Heart right ventricle (tissue), 16 donors: ENCODE data around the gene TBX1. TPM values are rescaled to one million over a fixed set of nuclear protein-coding genes. Genes with fewer than 3 reads are reported as not detected.

Experiments used
- ATAC-seq, 8 donors: fragments of 200-7000 bp; cut with Tn5 transposase; one replicate each; pipeline ENCODE4 v1.9.1; 2020; ENCODE audit warnings: mild to moderate bottlenecking in 8 of 8, moderate library complexity in 8 of 8, moderate number of reproducible peaks in 1 of 8
- DNase-seq, 2 donors: peaks; one replicate each; pipeline ENCODE4 v3.0.0-alpha.2; 2020
- H3K27ac ChIP-seq, 10 donors: fragments of 200-600 bp; sonication (generic) in 2 of 10; one replicate each; pipeline versions ENCODE4 v1.5.0 to v1.8.0; 2020 to 2022; ENCODE audit warnings: mild to moderate bottlenecking in 3 of 10
- H3K27me3 ChIP-seq, 7 donors: fragments of 200-600 bp; one replicate each; pipeline ENCODE4 v1.8.0; 2021 to 2022; ENCODE audit warnings: mild to moderate bottlenecking in 2 of 7
- H3K36me3 ChIP-seq, 9 donors: fragments of 200-600 bp; sonication (generic) in 1 of 9; one replicate each; pipeline versions ENCODE4 v1.5.0 to v1.8.0; 2020 to 2022; ENCODE audit warnings: mild to moderate bottlenecking in 2 of 9
- H3K4me1 ChIP-seq, 9 donors: fragments of 200-600 bp; sonication (generic) in 1 of 9; one replicate each; pipeline versions ENCODE4 v1.5.0 to v1.8.0; 2020 to 2022; ENCODE audit warnings: mild to moderate bottlenecking in 4 of 9
- H3K4me3 ChIP-seq, 10 donors: fragments of 200-600 bp; sonication (generic) in 2 of 10; one replicate each; pipeline versions ENCODE4 v1.5.0 to v1.8.0; 2020 to 2022; ENCODE audit warnings: mild to moderate bottlenecking in 7 of 10, moderate library complexity in 2 of 10
- H3K9me3 ChIP-seq, 11 donors: fragments of 200-600 bp in 10 of 11; sonication (generic) in 2 of 11; one replicate each; pipeline versions ENCODE4 v1.5.0 to v1.8.0; 2013 to 2022; ENCODE audit warnings: mild to moderate bottlenecking in 2 of 11, control low read depth in 1 of 11, moderate library complexity in 1 of 11
- WGBS, 2 donors: extraction: QIAGEN DNeasy Blood & Tissue Kit; methylation state at CpG; one replicate each; pipeline ENCODE4 v1.1.7; 2013; ENCODE audit warnings: inconsistent platforms in 1 of 2; 5-methylcytosine and 5-hydroxymethylcytosine counted together
- intact Hi-C, 10 donors: fragments of 100-400 bp; cut with DNase I; formaldehyde crosslinking; loops; one replicate each; pipeline versions ENCODE4 v1.11.1 to v1.14.2; 2022
- polyA plus RNA-seq, 2 donors: library from polyadenylated mRNA; stranded (reverse); fragments of 200-250 nt; gene quantifications; one replicate each; pipeline ENCODE4 v1.2.3, GENCODE V29; 2013
- total RNA-seq, 10 donors: library from RNA; stranded (reverse); fragmentation: NEBNext Ultra II Directional in 3 of 10; extraction: Animal tissue kit (Norgen Biotek cat#: 25700) in 3 of 10; gene quantifications; one replicate each; pipeline versions ENCODE4 v1.2.1 to v1.2.4, GENCODE V29; 2021 to 2023
- TF ChIP-seq, protein P1 (sequence below), 9 donors: fragments of 200-600 bp; sonication (generic) in 2 of 9; IDR thresholded peaks; one replicate each; pipeline versions ENCODE4 v1.5.0 to v1.8.0; 2021 to 2022; ENCODE audit warnings: antibody characterized with exemption in 9 of 9, mild to moderate bottlenecking in 5 of 9, moderate library complexity in 1 of 9
- donor health status: Arrhythmogenic right ventricular cardiomyopathy.
- donor health status: ischemic (EF 13 %, LVEDD 7.1; RV severe dilation, severe dysfunction).
- donor health status: healthy with polysubstance abuse.
- donor health status: DM: no; HTN: yes; CAD: no.
- donor health status: DM: no; HTN: no; CAD: no.
- donor health status: ischemic (EF 25% LVEDD 6.9; RV normal size, moderate dysfunction).
- donor health status: ischemic (EF 25% LVEDD 5.7; RV mildly dilated, moderate dysfunction).
- donor health status: healthy.
- donor health status: DM: yes; HTN: yes; CAD: no.
- donor health status: Ischemic cardiomyopathy.
- donor health status: ischemic (EF 35%, LVEDD 5.7; RV mildly dilated, moderate dysfunction).
- donor health status: nonischemic (EF 11% LVEDD 7.7; RV severe dilation, severe dysfunction).
- donor health status: DM: yes; HTN: yes; CAD: no.
- donor health status: PGD.
- donor health status: ischemic (EF 29% LVEDD 5.4; RV normal size, mild dysfunction).
- donor health status: nonischemic (EF 23%, LVEDD 6.1; RV moderate dilation, normal function).

TBX1 gene
- total and polyA plus RNA-seq, 12 donors = 0.53 to 1.8 (median 0.98) TPM

DNA sequence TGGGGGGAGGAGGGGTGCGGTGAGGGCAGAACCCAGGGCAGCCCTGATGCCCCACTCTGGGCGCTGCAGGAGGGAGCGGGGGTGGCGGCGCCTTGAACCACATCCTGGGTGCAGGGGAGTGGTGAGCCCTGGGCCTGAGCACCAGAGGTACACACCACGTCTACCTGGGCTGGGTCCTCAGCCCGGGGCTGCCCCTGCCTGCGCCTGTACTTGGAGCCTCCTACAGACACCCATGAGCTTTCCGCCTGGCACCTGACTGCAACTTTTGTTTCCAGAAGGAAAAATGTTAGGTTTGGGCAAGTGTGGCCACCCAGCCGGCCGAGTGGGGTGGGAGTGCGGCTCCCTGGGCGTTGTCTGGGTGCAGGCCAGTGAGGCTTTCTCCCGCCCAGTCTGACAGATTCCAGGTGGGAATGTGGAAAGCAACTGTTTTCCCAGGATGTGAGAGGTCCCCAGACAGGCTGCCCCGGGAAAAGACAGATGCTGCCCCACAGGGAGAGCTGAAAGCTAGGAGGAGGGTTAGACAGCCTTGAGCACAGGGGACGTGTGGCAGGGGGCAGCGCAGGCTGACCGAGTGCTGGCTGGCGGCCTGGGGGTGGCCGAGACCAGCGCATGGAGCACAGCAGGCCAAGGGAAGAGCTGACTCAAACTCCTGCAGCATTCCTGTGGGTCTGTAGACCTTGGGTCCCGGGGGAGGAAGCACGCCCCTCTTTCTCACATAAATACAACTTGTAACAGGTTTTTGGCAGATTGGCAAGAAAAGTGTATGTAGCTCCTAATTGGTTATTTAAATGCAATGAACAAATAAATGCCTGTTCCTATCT, 50.0 kb downstream of the TBX1 start:
- H3K27ac ChIP-seq = no peak overlapping the region
- 90 to 91% methylated on average over 23 of the region's 23 CpGs for WGBS, 2 donors
- ATAC-seq = no peak
- no peaks in the 10 kb centered on the region for H3K36me3 ChIP-seq
- H3K4me3 ChIP-seq = no peak overlapping the region
- TF ChIP-seq, protein P1, sequence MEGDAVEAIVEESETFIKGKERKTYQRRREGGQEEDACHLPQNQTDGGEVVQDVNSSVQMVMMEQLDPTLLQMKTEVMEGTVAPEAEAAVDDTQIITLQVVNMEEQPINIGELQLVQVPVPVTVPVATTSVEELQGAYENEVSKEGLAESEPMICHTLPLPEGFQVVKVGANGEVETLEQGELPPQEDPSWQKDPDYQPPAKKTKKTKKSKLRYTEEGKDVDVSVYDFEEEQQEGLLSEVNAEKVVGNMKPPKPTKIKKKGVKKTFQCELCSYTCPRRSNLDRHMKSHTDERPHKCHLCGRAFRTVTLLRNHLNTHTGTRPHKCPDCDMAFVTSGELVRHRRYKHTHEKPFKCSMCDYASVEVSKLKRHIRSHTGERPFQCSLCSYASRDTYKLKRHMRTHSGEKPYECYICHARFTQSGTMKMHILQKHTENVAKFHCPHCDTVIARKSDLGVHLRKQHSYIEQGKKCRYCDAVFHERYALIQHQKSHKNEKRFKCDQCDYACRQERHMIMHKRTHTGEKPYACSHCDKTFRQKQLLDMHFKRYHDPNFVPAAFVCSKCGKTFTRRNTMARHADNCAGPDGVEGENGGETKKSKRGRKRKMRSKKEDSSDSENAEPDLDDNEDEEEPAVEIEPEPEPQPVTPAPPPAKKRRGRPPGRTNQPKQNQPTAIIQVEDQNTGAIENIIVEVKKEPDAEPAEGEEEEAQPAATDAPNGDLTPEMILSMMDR (IDR thresholded peaks at IDR 0.05) = no peak
- H3K9me3 ChIP-seq = no peaks in the 10 kb centered on the region
- peaks cover 0 to 7% (median 0%) of the 10 kb centered on the region in 9 donors for H3K4me1 ChIP-seq
- no peaks in the 10 kb centered on the region for H3K27me3 ChIP-seq
- intact Hi-C loops = no loop called here
- DNase-seq = peak in 1 of 2 donors; percentile 10

DNA sequence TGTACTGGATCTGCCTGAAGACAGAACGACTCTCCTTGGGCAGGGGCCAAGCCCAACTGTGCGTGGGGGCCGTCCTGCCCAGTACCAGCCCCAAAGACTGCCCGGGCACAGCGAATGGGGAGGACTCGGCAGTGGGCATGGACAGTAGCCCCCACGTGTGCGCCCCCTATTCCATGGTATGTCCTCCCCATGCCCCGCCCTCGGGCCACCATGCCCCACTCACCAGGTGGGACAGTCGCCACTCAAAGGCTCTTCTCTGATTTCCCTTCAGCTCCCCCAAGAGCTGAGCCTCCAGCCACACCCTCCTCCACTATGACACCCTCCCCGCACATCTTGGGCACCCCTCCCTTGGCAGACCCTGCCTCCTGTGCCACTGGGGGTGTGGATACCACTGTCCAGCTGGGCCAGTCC, 50.6 kb downstream of the TBX1 start:
- Histone ChIP-seq H3K4me1 (peaks cover 0 to 7% (median 0%) of the 10 kb centered on the region in 9 donors), H3K27ac (no peak overlapping the region), H3K9me3 (no peaks in the 10 kb centered on the region), H3K4me3 (no peak overlapping the region), H3K36me3 (no peaks in the 10 kb centered on the region), H3K27me3 (no peaks in the 10 kb centered on the region)
- intact Hi-C loops = no loop called here
- 90 to 93% methylated on average over 12 of the region's 12 CpGs for WGBS, 2 donors
- TF ChIP-seq, protein P1 (IDR thresholded peaks at IDR 0.05) = no peak
- ATAC-seq = no peak
- no peak for DNase-seq

DNA sequence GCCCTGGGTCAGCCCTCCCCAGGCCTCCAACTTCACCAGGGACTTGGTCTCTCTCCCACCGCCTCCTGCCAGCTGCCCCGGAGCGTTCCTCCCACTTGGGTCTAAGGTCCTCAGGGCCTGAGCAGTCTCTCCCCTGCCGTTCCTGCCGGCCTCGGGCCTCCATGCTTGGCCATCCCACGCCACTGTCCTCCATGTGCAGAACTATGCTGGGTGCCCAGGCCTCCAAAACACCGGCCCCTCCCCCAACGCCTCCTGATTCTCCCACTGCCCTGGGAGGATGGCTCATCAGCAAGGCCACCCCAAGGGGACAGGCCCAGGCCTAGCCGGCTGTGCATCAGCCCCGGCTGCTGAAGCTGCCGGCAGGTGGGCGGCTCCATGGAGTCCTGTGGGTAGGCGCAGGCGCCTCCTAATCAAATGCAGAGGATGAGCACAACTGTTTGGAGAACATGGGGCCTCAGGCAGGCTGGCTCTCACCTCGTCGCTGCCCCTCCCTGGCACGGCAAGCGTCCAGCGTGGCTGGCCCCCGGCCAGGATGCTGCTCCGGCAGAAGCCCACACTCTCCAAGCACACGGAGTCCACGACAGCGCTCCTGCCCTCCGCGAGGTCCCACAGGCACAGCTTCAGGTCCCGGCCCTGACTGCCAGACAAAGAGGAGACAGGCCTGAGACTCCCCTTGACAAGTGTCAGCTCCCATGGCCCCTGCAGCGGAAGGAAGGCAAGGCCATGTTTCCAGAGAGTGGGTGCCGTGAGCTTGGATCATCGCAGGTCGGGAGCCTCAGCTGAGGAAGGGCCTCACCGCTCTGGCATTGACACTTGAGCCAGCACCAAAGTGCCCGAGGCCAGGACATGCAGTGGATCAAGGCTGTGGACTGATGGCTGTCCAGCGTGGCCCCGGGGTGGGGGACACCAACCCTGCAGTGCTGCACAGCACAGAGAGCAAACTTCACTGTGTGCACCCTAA, 51.5 kb downstream of the TBX1 start:
- DNase-seq (peak in 1 of 2 donors; percentile 32), ATAC-seq (peak in 3 of 8 donors; percentile 31 to 37 (median 36))
- H3K27me3 ChIP-seq = no peaks in the 10 kb centered on the region
- peaks cover 0 to 7% (median 0%) of the 10 kb centered on the region in 9 donors for H3K4me1 ChIP-seq
- intact Hi-C loops = no loop called here
- H3K36me3 ChIP-seq = no peaks in the 10 kb centered on the region
- no peak overlapping the region for H3K4me3 ChIP-seq
- TF ChIP-seq, protein P1 (IDR thresholded peaks at IDR 0.05) = no peak
- no peak overlapping the region for H3K27ac ChIP-seq
- no peaks in the 10 kb centered on the region for H3K9me3 ChIP-seq
- WGBS, 2 donors = 86 to 87% methylated on average over 36 of the region's 36 CpGs

DNA sequence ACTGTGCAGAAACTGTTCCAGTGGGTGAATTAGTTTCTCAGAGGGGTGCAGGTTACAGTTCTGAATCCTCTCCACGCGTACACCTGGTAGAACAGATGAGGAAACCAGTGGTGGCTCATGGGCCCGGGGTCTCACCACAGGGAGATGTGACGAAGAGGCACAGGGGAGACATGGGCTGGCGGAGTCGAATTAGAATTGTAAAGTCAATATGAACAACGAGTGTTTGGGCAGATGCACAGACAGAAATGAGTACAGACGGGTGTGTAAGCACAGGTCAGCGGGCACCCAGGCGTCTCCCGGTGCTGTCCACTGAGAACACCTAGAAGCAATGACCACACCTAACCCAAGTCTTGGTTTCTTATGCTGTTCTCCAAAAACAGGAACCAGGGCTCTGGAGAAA, 52.3 kb downstream of the TBX1 start:
- 98% methylated on average over 11 of the region's 11 CpGs for WGBS, 2 donors
- no peaks in the 10 kb centered on the region for H3K27me3 ChIP-seq
- ATAC-seq (no peak), DNase-seq (no peak)
- TF ChIP-seq, protein P1 (IDR thresholded peaks at IDR 0.05) = no peak
- no peaks in the 10 kb centered on the region for H3K9me3 ChIP-seq
- H3K27ac ChIP-seq = no peak overlapping the region
- H3K36me3 ChIP-seq = no peaks in the 10 kb centered on the region
- intact Hi-C loops = no loop called here
- H3K4me3 ChIP-seq = no peak overlapping the region
- peaks cover 0 to 7% (median 0%) of the 10 kb centered on the region in 9 donors for H3K4me1 ChIP-seq
